Thymus (tissue), 11 donors: ENCODE data around the gene MNAT1. TPM values are rescaled to one million over a fixed set of nuclear protein-coding genes. Genes with fewer than 3 reads are reported as not detected.

Experiments
- DNase-seq, 9 donors: peaks; one replicate each; pipeline ENCODE4 v3.0.0-alpha.2; 2013; ENCODE audit warnings: low spot score in 9 of 9, low read depth in 6 of 9, missing footprints in 1 of 9
- H3K27ac ChIP-seq, 2 donors: one replicate each; pipeline ENCODE4 v1.5.1; 2013; ENCODE audit warnings: control low read depth in 1 of 2, low read depth in 1 of 2, low read length in 1 of 2, mild to moderate bottlenecking in 1 of 2, moderate library complexity in 1 of 2
- H3K27me3 ChIP-seq, 2 donors: one replicate each; pipeline ENCODE4 v1.5.1; 2013; ENCODE audit warnings: low read length in 1 of 2; ENCODE audit not compliant: control insufficient read depth in 2 of 2, insufficient read depth in 1 of 2
- H3K36me3 ChIP-seq, 2 donors: one replicate each; pipeline ENCODE4 v1.5.1; 2013; ENCODE audit warnings: low read length in 1 of 2, mild to moderate bottlenecking in 1 of 2, moderate library complexity in 1 of 2; ENCODE audit not compliant: control insufficient read depth in 2 of 2, insufficient read depth in 2 of 2
- H3K4me1 ChIP-seq, 2 donors: one replicate each; pipeline ENCODE4 v1.5.1; 2013; ENCODE audit warnings: low read length in 2 of 2; ENCODE audit not compliant: control insufficient read depth in 2 of 2, insufficient read depth in 2 of 2
- H3K4me3 ChIP-seq, 2 donors: one replicate each; pipeline ENCODE4 v1.5.1; 2013; ENCODE audit warnings: low read length in 2 of 2, control low read depth in 1 of 2, mild to moderate bottlenecking in 1 of 2
- H3K9me3 ChIP-seq, 2 donors: one replicate each; pipeline ENCODE4 v1.5.1; 2013; ENCODE audit warnings: low read length in 1 of 2, mild to moderate bottlenecking in 1 of 2; ENCODE audit not compliant: control insufficient read depth in 2 of 2, insufficient read depth in 1 of 2
- WGBS: extraction: QIAGEN DNeasy Blood & Tissue Kit; methylation state at CpG from one replicate; pipeline ENCODE4 v1.1.7; 2013; 5-methylcytosine and 5-hydroxymethylcytosine counted together
- polyA plus RNA-seq: library from polyadenylated mRNA; stranded (reverse); fragments of 200-250 nt; gene quantifications from one replicate; pipeline ENCODE4 v1.2.3, GENCODE V29; 2013
- total RNA-seq: library from RNA; stranded (reverse); fragments of 120-200 nt; gene quantifications from one replicate; pipeline ENCODE4 v1.2.4, GENCODE V29; 2013
- donor health status: healthy.

The MNAT1 gene
- total and polyA plus RNA-seq, 2 donors: 35.6 to 64.0 TPM

- Histone ChIP-seq H3K4me3 (no peak overlapping the region), H3K27ac (no peak overlapping the region), H3K9me3 (no peaks in the 10 kb centered on the region), H3K27me3 (no peaks in the 10 kb centered on the region), H3K4me1 (no peaks in the 10 kb centered on the region), H3K36me3 (no peaks in the 10 kb centered on the region)
- no peak for DNase-seq
- WGBS: 98% methylated on average over 2 of the region's 2 CpGs
Observed at GRCh38 chr14:60807247-60807646, 72.7 kb downstream of the MNAT1 start.

GRCh38 chr14:60807971-60808370, 73.4 kb downstream of the MNAT1 start:
- H3K27me3 ChIP-seq: no peaks in the 10 kb centered on the region
- WGBS: 98% methylated on average over 3 of the region's 3 CpGs
- no peaks in the 10 kb centered on the region for H3K4me1 ChIP-seq
- no peak overlapping the region for H3K27ac ChIP-seq
- no peak overlapping the region for H3K4me3 ChIP-seq
- DNase-seq: no peak
- H3K36me3 ChIP-seq: peaks cover 5 to 6% of the 10 kb centered on the region in 2 donors
- H3K9me3 ChIP-seq: no peaks in the 10 kb centered on the region

- H3K4me1 ChIP-seq: no peaks in the 10 kb centered on the region
- DNase-seq: no peak
- H3K4me3 ChIP-seq: no peak overlapping the region
- no peaks in the 10 kb centered on the region for H3K27me3 ChIP-seq
- peaks cover 8 to 9% of the 10 kb centered on the region in 2 donors for H3K36me3 ChIP-seq
- 99% methylated on average over 7 of the region's 7 CpGs for WGBS
- no peak overlapping the region for H3K27ac ChIP-seq
- H3K9me3 ChIP-seq: no peaks in the 10 kb centered on the region
Observed at GRCh38 chr14:60812987-60813386, 78.4 kb downstream of the MNAT1 start.

- no peaks in the 10 kb centered on the region for H3K4me1 ChIP-seq
- H3K4me3 ChIP-seq: no peak overlapping the region
- H3K9me3 ChIP-seq: no peaks in the 10 kb centered on the region
- no peak for DNase-seq
- H3K27me3 ChIP-seq: no peaks in the 10 kb centered on the region
- peaks cover 9 to 11% of the 10 kb centered on the region in 2 donors for H3K36me3 ChIP-seq
- WGBS: 97% methylated on average over 4 of the region's 4 CpGs
- no peak overlapping the region for H3K27ac ChIP-seq
Observed at GRCh38 chr14:60815371-60815770, 80.8 kb downstream of the MNAT1 start.

- no peaks in the 10 kb centered on the region for H3K4me1 ChIP-seq
- H3K27me3 ChIP-seq: no peaks in the 10 kb centered on the region
- H3K4me3 ChIP-seq: no peak overlapping the region
- no peak overlapping the region for H3K27ac ChIP-seq
- WGBS: 99% methylated on average over 1 of the region's 1 CpG
- peaks cover 9 to 11% of the 10 kb centered on the region in 2 donors for H3K36me3 ChIP-seq
- no peak for DNase-seq
- H3K9me3 ChIP-seq: no peaks in the 10 kb centered on the region
Observed at GRCh38 chr14:60817113-60817512, 82.6 kb downstream of the MNAT1 start.

- WGBS: 96% methylated on average over 4 of the region's 4 CpGs
- no peak overlapping the region for H3K4me3 ChIP-seq
- DNase-seq: no peak
Observed at GRCh38 chr14:60819575-60819974, 85.0 kb downstream of the MNAT1 start.

GRCh38 chr14:60838601-60839000, 104.0 kb downstream of the MNAT1 start:
- DNase-seq: no peak
- H3K4me1 ChIP-seq: no peaks in the 10 kb centered on the region
- H3K27ac ChIP-seq: no peak overlapping the region
- WGBS: 100% methylated on average over 5 of the region's 5 CpGs
- no peak overlapping the region for H3K4me3 ChIP-seq
- peaks cover 6 to 10% of the 10 kb centered on the region in 2 donors for H3K36me3 ChIP-seq
- H3K27me3 ChIP-seq: no peaks in the 10 kb centered on the region
- peaks cover 0 to 12% of the 10 kb centered on the region in 2 donors for H3K9me3 ChIP-seq

More at GRCh38 chr14:60819575-60819974, 85.0 kb downstream of the MNAT1 start:
- Histone ChIP-seq H3K36me3 (peaks cover 0 to 3% of the 10 kb centered on the region in 2 donors), H3K27me3 (no peaks in the 10 kb centered on the region), H3K9me3 (no peaks in the 10 kb centered on the region), H3K27ac (no peak overlapping the region), H3K4me1 (no peaks in the 10 kb centered on the region)

- H3K27me3 ChIP-seq: no peaks in the 10 kb centered on the region
- no peak overlapping the region for H3K4me3 ChIP-seq
- H3K4me1 ChIP-seq: no peaks in the 10 kb centered on the region
- no peak overlapping the region for H3K27ac ChIP-seq
- H3K9me3 ChIP-seq: peaks cover 0 to 12% of the 10 kb centered on the region in 2 donors
- H3K36me3 ChIP-seq: peaks cover 6 to 10% of the 10 kb centered on the region in 2 donors
- DNase-seq: no peak
- WGBS: 97% methylated on average over 2 of the region's 2 CpGs
Observed at GRCh38 chr14:60839057-60839456, 104.5 kb downstream of the MNAT1 start.

GRCh38 chr14:60839657-60840056, 105.1 kb downstream of the MNAT1 start:
- Histone ChIP-seq H3K4me3 (no peak overlapping the region), H3K4me1 (no peaks in the 10 kb centered on the region), H3K27ac (no peak overlapping the region), H3K27me3 (no peaks in the 10 kb centered on the region), H3K9me3 (peaks cover 0 to 12% of the 10 kb centered on the region in 2 donors), H3K36me3 (peaks cover 6 to 10% of the 10 kb centered on the region in 2 donors)
- DNase-seq: no peak
- WGBS: over 99% methylated on average over 11 of the region's 11 CpGs

GRCh38 chr14:60840313-60840712, 105.8 kb downstream of the MNAT1 start:
- 95% methylated on average over 1 of the region's 1 CpG for WGBS
- no peak overlapping the region for H3K27ac ChIP-seq
- H3K4me1 ChIP-seq: no peaks in the 10 kb centered on the region
- H3K36me3 ChIP-seq: peaks cover 6 to 10% of the 10 kb centered on the region in 2 donors
- H3K4me3 ChIP-seq: no peak overlapping the region
- peaks cover 0 to 12% of the 10 kb centered on the region in 2 donors for H3K9me3 ChIP-seq
- no peaks in the 10 kb centered on the region for H3K27me3 ChIP-seq
- no peak for DNase-seq
